Neural cell (in vitro differentiated cells): Measurements from ENCODE around the gene CCDC88A. TPM values are rescaled to one million over a fixed set of nuclear protein-coding genes. Genes with fewer than 3 reads are reported as not detected.

Experiments used
- H2AFZ ChIP-seq: fragments of 200-600, 300-800 bp; sonication (generic), shearing (Covaris generic); 2 replicates; pipeline ENCODE4 v1.6.0; 2014; ENCODE audit warnings: low read depth, mild to moderate bottlenecking, antibody characterized with exemption, low read length, moderate library complexity
- H3F3A ChIP-seq: fragments of 200-600 bp; shearing (Covaris generic); 2 replicates; pipeline ENCODE4 v1.6.1; 2016; ENCODE audit warnings: mild to moderate bottlenecking, moderate library complexity, mixed read lengths, antibody characterized with exemption, low read length; ENCODE audit not compliant: insufficient read depth, poor library complexity, severe bottlenecking
- H3K27ac ChIP-seq: fragments of 200-600, 300-800 bp; sonication (generic), shearing (Covaris generic); 2 replicates; pipeline ENCODE4 v1.5.1; 2014; ENCODE audit warnings: mild to moderate bottlenecking, low read length, moderate library complexity
- H3K27me3 ChIP-seq: fragments of 300-800, 200-600 bp; sonication (generic), shearing (Covaris generic); 2 replicates; pipeline ENCODE4 v1.6.0; 2014; ENCODE audit warnings: mild to moderate bottlenecking, low read depth, low read length, moderate library complexity; ENCODE audit not compliant: insufficient read depth
- H3K36me3 ChIP-seq: fragments of 300-800, 200-600 bp; sonication (generic), shearing (Covaris generic); 2 replicates; pipeline ENCODE4 v1.5.1; 2014; ENCODE audit warnings: mild to moderate bottlenecking, antibody characterized with exemption, low read length, moderate library complexity; ENCODE audit not compliant: insufficient read depth
- H3K4me2 ChIP-seq: fragments of 300-800, 200-600 bp; sonication (generic), shearing (Covaris generic); 2 replicates; pipeline ENCODE4 v1.6.0; 2014; ENCODE audit warnings: mild to moderate bottlenecking, low read length
- H3K4me3 ChIP-seq: fragments of 300-800, 200-600 bp; sonication (generic), shearing (Covaris generic); 2 replicates; pipeline ENCODE4 v1.5.1; 2014; ENCODE audit warnings: mild to moderate bottlenecking, low read length, moderate library complexity
- H3K79me2 ChIP-seq: fragments of 200-600 bp; shearing (Covaris generic); replicated peaks from 2 replicates; pipeline ENCODE4 v1.6.0; 2014; ENCODE audit warnings: mild to moderate bottlenecking, low read length, moderate library complexity; ENCODE audit not compliant: insufficient read depth
- H3K9ac ChIP-seq: fragments of 300-800, 200-600 bp; sonication (generic), shearing (Covaris generic); 2 replicates; pipeline ENCODE4 v1.6.1; 2016; ENCODE audit warnings: mild to moderate bottlenecking, low read length, mixed read lengths
- H3K9me2 ChIP-seq: fragments of 200-600 bp; shearing (Covaris generic); 2 replicates; pipeline ENCODE4 v1.6.1; 2016; ENCODE audit warnings: mild to moderate bottlenecking, low read length, mixed read lengths; ENCODE audit not compliant: insufficient read depth
- H3K9me3 ChIP-seq: fragments of 200-600, 300-800 bp; sonication (generic), shearing (Covaris generic); 2 replicates; pipeline ENCODE4 v1.6.1; 2016; ENCODE audit warnings: mild to moderate bottlenecking, mixed run types, low read length, moderate library complexity, mixed read lengths
- H4K20me1 ChIP-seq: fragments of 200-600 bp; shearing (Covaris generic); 2 replicates; pipeline ENCODE4 v1.6.1; 2016; ENCODE audit warnings: mild to moderate bottlenecking, mixed run types; ENCODE audit not compliant: insufficient read depth
- EP300 ChIP-seq: fragments of 450-650 bp; conservative IDR thresholded peaks from 2 replicates; pipeline ENCODE4 v1.6.1; 2014; ENCODE audit warnings: antibody characterized with exemption, mild to moderate bottlenecking, moderate library complexity; ENCODE audit not compliant: poor library complexity, severe bottlenecking
- EZH2 ChIP-seq: fragments of 200-600, 300-800 bp; shearing (Covaris generic), sonication (generic); IDR thresholded peaks from 2 replicates; pipeline ENCODE4 v1.6.1; 2014; ENCODE audit warnings: antibody characterized with exemption, low read length, borderline replicate concordance, mild to moderate bottlenecking; ENCODE audit not compliant: insufficient read depth, poor library complexity, severe bottlenecking
- MXI1 ChIP-seq: fragments of 450-650 bp; conservative IDR thresholded peaks from 2 replicates; pipeline ENCODE4 v1.6.1; 2014; ENCODE audit warnings: antibody characterized with exemption, mild to moderate bottlenecking; ENCODE audit not compliant: poor library complexity, severe bottlenecking
- POLR2AphosphoS5 ChIP-seq: IDR thresholded peaks from 2 replicates; pipeline ENCODE4 v1.6.1; 2012
- RAD21 ChIP-seq: fragments of 450-650 bp; conservative IDR thresholded peaks from 2 replicates; pipeline ENCODE4 v1.6.1; 2014; ENCODE audit warnings: antibody characterized with exemption, mild to moderate bottlenecking, moderate library complexity
- REST ChIP-seq: IDR thresholded peaks from 2 replicates; pipeline ENCODE4 v1.6.1; 2012; ENCODE audit warnings: borderline replicate concordance
- SMC3 ChIP-seq: fragments of 450-650 bp; conservative IDR thresholded peaks from 2 replicates; pipeline ENCODE4 v1.6.1; 2014; ENCODE audit warnings: antibody characterized with exemption, mild to moderate bottlenecking, moderate library complexity; ENCODE audit not compliant: poor library complexity
- TAF1 ChIP-seq: IDR thresholded peaks from 2 replicates; pipeline ENCODE4 v1.6.1; 2012; ENCODE audit warnings: low read depth
- polyA plus RNA-seq: library from polyadenylated mRNA; depleted of rRNA; stranded (reverse); fragments of >200 nt; gene quantifications from 2 replicates; pipeline ENCODE4 v1.2.3, GENCODE V29; 2014
- TF ChIP-seq, protein P1 (sequence below): fragments of 450-650 bp; IDR thresholded peaks from 2 replicates; pipeline ENCODE4 v1.5.1; 2014; ENCODE audit warnings: antibody characterized with exemption, mild to moderate bottlenecking, moderate library complexity; ENCODE audit not compliant: poor library complexity, severe bottlenecking

CCDC88A gene
- polyA plus RNA-seq, 1 donor from 2014 or later: 224 TPM

- TF ChIP-seq TAF1: no peak
- TF ChIP-seq, protein P1, sequence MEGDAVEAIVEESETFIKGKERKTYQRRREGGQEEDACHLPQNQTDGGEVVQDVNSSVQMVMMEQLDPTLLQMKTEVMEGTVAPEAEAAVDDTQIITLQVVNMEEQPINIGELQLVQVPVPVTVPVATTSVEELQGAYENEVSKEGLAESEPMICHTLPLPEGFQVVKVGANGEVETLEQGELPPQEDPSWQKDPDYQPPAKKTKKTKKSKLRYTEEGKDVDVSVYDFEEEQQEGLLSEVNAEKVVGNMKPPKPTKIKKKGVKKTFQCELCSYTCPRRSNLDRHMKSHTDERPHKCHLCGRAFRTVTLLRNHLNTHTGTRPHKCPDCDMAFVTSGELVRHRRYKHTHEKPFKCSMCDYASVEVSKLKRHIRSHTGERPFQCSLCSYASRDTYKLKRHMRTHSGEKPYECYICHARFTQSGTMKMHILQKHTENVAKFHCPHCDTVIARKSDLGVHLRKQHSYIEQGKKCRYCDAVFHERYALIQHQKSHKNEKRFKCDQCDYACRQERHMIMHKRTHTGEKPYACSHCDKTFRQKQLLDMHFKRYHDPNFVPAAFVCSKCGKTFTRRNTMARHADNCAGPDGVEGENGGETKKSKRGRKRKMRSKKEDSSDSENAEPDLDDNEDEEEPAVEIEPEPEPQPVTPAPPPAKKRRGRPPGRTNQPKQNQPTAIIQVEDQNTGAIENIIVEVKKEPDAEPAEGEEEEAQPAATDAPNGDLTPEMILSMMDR: no peak
- TF ChIP-seq EZH2: no peak
- TF ChIP-seq POLR2AphosphoS5: no peak
- no peak for TF ChIP-seq RAD21
- no peak for TF ChIP-seq SMC3
- TF ChIP-seq EP300: no peak
- TF ChIP-seq REST: no peak
- no peak for TF ChIP-seq MXI1
- Histone ChIP-seq H3K27me3 (no peaks in the 10 kb centered on the region), H3K79me2 (no peaks in the 10 kb centered on the region), H4K20me1 (no peaks in the 10 kb centered on the region), H3K9me3 (no peaks in the 10 kb centered on the region), H3K9ac (no peak overlapping the region), H3K9me2 (no peaks in the 10 kb centered on the region), H3K36me3 (no peaks in the 10 kb centered on the region), H3K4me2 (no peak overlapping the region), H3K4me3 (no peak overlapping the region), H3K27ac (no peak overlapping the region), H3F3A (no peaks in the 10 kb centered on the region), H2AFZ (no peak overlapping the region)
Observed at GRCh38 chr2:55334728-55335127, 84.9 kb downstream of the CCDC88A start.

GRCh38 chr2:55330541-55331297 is 88.9 kb downstream of the CCDC88A start:
- Histone ChIP-seq H3K9me2 (no peaks in the 10 kb centered on the region), H3K9ac (no peak overlapping the region), H3F3A (no peaks in the 10 kb centered on the region), H3K36me3 (peaks cover 8% of the 10 kb centered on the region), H3K27ac (no peak overlapping the region), H4K20me1 (no peaks in the 10 kb centered on the region), H3K4me3 (no peak overlapping the region), H3K27me3 (no peaks in the 10 kb centered on the region), H3K79me2 (no peaks in the 10 kb centered on the region), H3K4me2 (no peak overlapping the region), H2AFZ (no peak overlapping the region), H3K9me3 (no peaks in the 10 kb centered on the region)
- TF ChIP-seq EP300: no peak
- TF ChIP-seq TAF1: no peak
- no peak for TF ChIP-seq EZH2
- TF ChIP-seq, protein P1: no peak
- no peak for TF ChIP-seq MXI1
- no peak for TF ChIP-seq REST
- TF ChIP-seq POLR2AphosphoS5: no peak
- no peak for TF ChIP-seq RAD21
- TF ChIP-seq SMC3: no peak
